BLaER1 (cell line): ENCODE data around the gene GRIK3.
A peak's percentile ranks its signal among the peaks of the same experiment; 100 is the strongest.

Source experiments
- H3K27ac ChIP-seq: shearing (Covaris generic); formaldehyde crosslinking; 2 replicates; pipeline ENCODE4 v1.8.1; 2022
- H3K27me3 ChIP-seq: shearing (Covaris generic); formaldehyde crosslinking; 2 replicates; pipeline ENCODE4 v1.8.1; 2022
- H3K36me3 ChIP-seq: shearing (Covaris generic); formaldehyde crosslinking; 2 replicates; pipeline ENCODE4 v1.8.1; 2022
- H3K4me1 ChIP-seq: shearing (Covaris generic); formaldehyde crosslinking; 2 replicates; pipeline ENCODE4 v1.8.1; 2022
- H3K4me2 ChIP-seq: shearing (Covaris generic); formaldehyde crosslinking; 2 replicates; pipeline ENCODE4 v1.8.1; 2022
- H3K4me3 ChIP-seq: shearing (Covaris generic); formaldehyde crosslinking; 2 replicates; pipeline ENCODE4 v1.8.1; 2022
- H3K9ac ChIP-seq: shearing (Covaris generic); formaldehyde crosslinking; 2 replicates; pipeline ENCODE4 v1.8.1; 2022
- H3K9me3 ChIP-seq: shearing (Covaris generic); formaldehyde crosslinking; 2 replicates; pipeline ENCODE4 v1.8.1; 2022
- H4K20me1 ChIP-seq: shearing (Covaris generic); formaldehyde crosslinking; 2 replicates; pipeline ENCODE4 v1.8.1; 2022
- Cebpa-rat ChIP-seq: shearing (Covaris generic); IDR thresholded peaks from 2 replicates; pipeline ENCODE4 v1.8.1; 2022

The GRIK3 gene

DNA sequence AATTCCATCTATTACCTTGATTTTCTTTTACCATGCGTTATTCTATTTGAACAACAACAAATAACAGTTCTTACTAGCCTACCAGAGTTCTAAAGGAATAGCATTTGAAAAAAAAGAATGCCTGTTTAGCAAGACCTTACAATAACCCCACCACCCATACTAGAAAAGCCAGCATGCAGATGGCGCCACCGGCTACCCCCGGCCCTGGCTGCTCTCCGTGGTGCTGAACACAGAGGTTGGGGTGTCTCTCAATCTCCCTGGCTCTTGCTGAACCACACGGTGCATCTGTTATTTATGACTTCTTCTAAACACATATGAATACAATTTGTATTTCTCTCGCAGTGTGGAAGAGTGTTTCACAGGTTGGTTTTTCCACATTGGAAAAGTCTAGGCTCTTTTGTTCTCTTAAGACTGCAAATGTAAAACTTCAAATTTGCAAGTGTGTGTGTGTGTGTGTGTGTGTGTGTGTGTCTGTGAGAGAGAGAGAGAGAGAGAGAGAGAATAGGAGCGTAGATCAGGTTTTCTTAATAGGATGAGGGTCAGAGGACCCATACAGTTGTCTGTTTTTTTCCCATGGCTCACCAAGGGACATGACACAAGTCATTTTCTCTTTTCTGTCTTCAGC lies 13.6 kb downstream of the GRIK3 start:
- TF ChIP-seq Cebpa-rat, result no peak
- no peaks in the 10 kb centered on the region for H3K9me3 ChIP-seq
- no peak overlapping the region for H3K4me2 ChIP-seq
- H3K4me1 ChIP-seq, result no peaks in the 10 kb centered on the region
- H3K9ac ChIP-seq, result no peak overlapping the region
- H3K27ac ChIP-seq, result no peak overlapping the region
- no peaks in the 10 kb centered on the region for H3K27me3 ChIP-seq
- H4K20me1 ChIP-seq, result 0 out of 2 replicates have a peak, but pooled peaks cover 2% of the 10 kb centered on the region
- no peak overlapping the region for H3K4me3 ChIP-seq
- H3K36me3 ChIP-seq, result no peaks in the 10 kb centered on the region

GRCh38 chr1:37018510-37018909 lies 15.8 kb downstream of the GRIK3 start:
- H3K4me1 ChIP-seq, result 0 out of 2 replicates have a peak, but pooled peaks cover 4% of the 10 kb centered on the region
- H3K4me2 ChIP-seq, result no peak overlapping the region
- TF ChIP-seq Cebpa-rat, result no peak
- no peaks in the 10 kb centered on the region for H3K36me3 ChIP-seq
- H3K9me3 ChIP-seq, result no peaks in the 10 kb centered on the region
- H3K4me3 ChIP-seq, result no peak overlapping the region
- H3K9ac ChIP-seq, result no peak overlapping the region
- H3K27me3 ChIP-seq, result no peaks in the 10 kb centered on the region
- no peak overlapping the region for H3K27ac ChIP-seq
- no peaks in the 10 kb centered on the region; the same call in 1 of the 2 replicates for H4K20me1 ChIP-seq

DNA sequence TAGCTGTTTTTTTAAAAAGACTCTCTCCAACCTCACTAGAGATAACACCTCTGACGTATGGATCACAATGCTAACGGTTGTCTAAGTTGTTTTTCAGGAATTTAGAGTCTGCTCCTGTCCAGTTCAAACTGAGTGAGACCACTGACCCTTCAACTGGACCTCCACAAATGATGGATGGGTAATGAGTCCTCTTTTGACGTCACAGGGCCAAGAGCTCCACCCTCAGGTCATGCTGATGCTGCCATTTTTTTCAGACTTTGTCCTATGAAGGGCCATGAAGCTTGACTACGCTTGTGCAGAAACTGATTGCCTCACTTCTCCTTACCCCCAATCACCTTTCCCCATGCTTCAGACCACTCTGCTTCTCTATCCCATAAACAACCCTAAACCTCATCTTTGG lies 16.6 kb downstream of the GRIK3 start:
- no peak overlapping the region for H3K27ac ChIP-seq
- H4K20me1 ChIP-seq, result no peaks in the 10 kb centered on the region; the same call in 1 of the 2 replicates
- H3K27me3 ChIP-seq, result no peaks in the 10 kb centered on the region
- no peak for TF ChIP-seq Cebpa-rat
- H3K9ac ChIP-seq, result no peak overlapping the region
- H3K4me2 ChIP-seq, result no peak overlapping the region
- 0 out of 2 replicates have a peak, but pooled peaks cover 4% of the 10 kb centered on the region for H3K4me1 ChIP-seq
- H3K4me3 ChIP-seq, result no peak overlapping the region
- no peaks in the 10 kb centered on the region for H3K9me3 ChIP-seq
- no peaks in the 10 kb centered on the region for H3K36me3 ChIP-seq

- no peaks in the 10 kb centered on the region; the same call in 1 of the 2 replicates for H4K20me1 ChIP-seq
- H3K4me2 ChIP-seq, result no peak overlapping the region
- no peaks in the 10 kb centered on the region for H3K9me3 ChIP-seq
- 0 out of 2 replicates have a peak, but pooled peaks cover 4% of the 10 kb centered on the region for H3K4me1 ChIP-seq
- no peak overlapping the region for H3K27ac ChIP-seq
- no peaks in the 10 kb centered on the region for H3K27me3 ChIP-seq
- H3K9ac ChIP-seq, result no peak overlapping the region
- H3K4me3 ChIP-seq, result no peak overlapping the region
- no peak for TF ChIP-seq Cebpa-rat
- no peaks in the 10 kb centered on the region for H3K36me3 ChIP-seq
Measured at GRCh38 chr1:37016121-37016520, 18.2 kb downstream of the GRIK3 start.

GRCh38 chr1:37015713-37016112 lies 18.6 kb downstream of the GRIK3 start:
- Histone ChIP-seq H3K9me3 (no peaks in the 10 kb centered on the region), H3K4me2 (no peak overlapping the region), H3K36me3 (no peaks in the 10 kb centered on the region), H3K4me3 (no peak overlapping the region), H3K9ac (no peak overlapping the region), H3K4me1 (0 out of 2 replicates have a peak, but pooled peaks cover 4% of the 10 kb centered on the region), H3K27ac (no peak overlapping the region), H3K27me3 (no peaks in the 10 kb centered on the region), H4K20me1 (no peaks in the 10 kb centered on the region; the same call in 1 of the 2 replicates)
- TF ChIP-seq Cebpa-rat, result no peak

DNA sequence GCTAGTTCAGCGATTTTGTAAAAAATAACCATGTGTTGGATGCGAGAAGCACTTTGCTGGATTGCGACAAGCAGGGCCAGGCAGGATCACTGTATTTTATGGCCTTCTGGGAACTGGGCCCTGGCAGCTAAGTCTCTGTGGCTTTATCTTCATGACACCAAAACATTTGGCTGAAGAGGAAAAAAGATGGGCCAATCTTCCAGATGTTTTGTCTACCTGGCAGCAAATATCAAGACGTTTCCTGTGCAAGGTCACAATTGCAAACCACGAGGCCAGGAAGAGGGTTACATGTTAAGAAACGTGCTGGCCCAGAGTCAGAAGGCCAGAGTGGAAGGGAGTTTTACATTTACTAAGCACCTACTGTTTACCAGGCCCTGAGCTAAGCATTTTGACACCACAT lies 22.1 kb downstream of the GRIK3 start:
- Histone ChIP-seq H3K36me3 (no peaks in the 10 kb centered on the region), H3K9me3 (no peaks in the 10 kb centered on the region), H3K27me3 (no peaks in the 10 kb centered on the region), H3K27ac (no peak overlapping the region), H3K4me2 (no peak overlapping the region), H3K4me3 (no peak overlapping the region), H4K20me1 (no peaks in the 10 kb centered on the region; the same call in 1 of the 2 replicates), H3K9ac (no peak overlapping the region), H3K4me1 (0 out of 2 replicates have a peak, but pooled peaks cover 4% of the 10 kb centered on the region)
- no peak for TF ChIP-seq Cebpa-rat

- no peak overlapping the region for H3K4me2 ChIP-seq
- peaks cover 22% of the 10 kb centered on the region for H3K4me1 ChIP-seq
- TF ChIP-seq Cebpa-rat, result no peak
- no peaks in the 10 kb centered on the region for H3K36me3 ChIP-seq
- no peak overlapping the region for H3K9ac ChIP-seq
- no peak overlapping the region for H3K27ac ChIP-seq
- no peak overlapping the region for H3K4me3 ChIP-seq
- no peaks in the 10 kb centered on the region for H3K27me3 ChIP-seq
- no peaks in the 10 kb centered on the region; the same call in 1 of the 2 replicates for H4K20me1 ChIP-seq
- H3K9me3 ChIP-seq, result no peaks in the 10 kb centered on the region
Measured at GRCh38 chr1:37010011-37010410, 24.3 kb downstream of the GRIK3 start.

GRCh38 chr1:37009521-37009920 lies 24.8 kb downstream of the GRIK3 start:
- Histone ChIP-seq H3K4me3 (no peak overlapping the region), H3K9me3 (no peaks in the 10 kb centered on the region), H3K9ac (no peak overlapping the region), H3K4me2 (no peak overlapping the region), H4K20me1 (no peaks in the 10 kb centered on the region; the same call in 1 of the 2 replicates), H3K27ac (no peak overlapping the region), H3K27me3 (no peaks in the 10 kb centered on the region), H3K36me3 (no peaks in the 10 kb centered on the region), H3K4me1 (peaks cover 25% of the 10 kb centered on the region)
- no peak for TF ChIP-seq Cebpa-rat

GRCh38 chr1:37006132-37006868 lies 28.0 kb downstream of the GRIK3 start:
- no peak overlapping the region for H3K4me3 ChIP-seq
- no peak overlapping the region for H3K9ac ChIP-seq
- no peaks in the 10 kb centered on the region for H3K9me3 ChIP-seq
- TF ChIP-seq Cebpa-rat, result no peak
- no peaks in the 10 kb centered on the region for H3K27me3 ChIP-seq
- no peaks in the 10 kb centered on the region for H3K36me3 ChIP-seq
- H4K20me1 ChIP-seq, result no peaks in the 10 kb centered on the region
- peaks cover 39% of the 10 kb centered on the region for H3K4me1 ChIP-seq
- no peak overlapping the region for H3K27ac ChIP-seq
- H3K4me2 ChIP-seq, result peak overlapping the region; percentile 61

GRCh38 chr1:37002898-37003297 lies 31.4 kb downstream of the GRIK3 start:
- H3K36me3 ChIP-seq, result no peaks in the 10 kb centered on the region
- H3K4me1 ChIP-seq, result peaks cover 39% of the 10 kb centered on the region
- H3K27ac ChIP-seq, result no peak overlapping the region
- H3K27me3 ChIP-seq, result no peaks in the 10 kb centered on the region
- H3K4me3 ChIP-seq, result no peak overlapping the region
- no peak for TF ChIP-seq Cebpa-rat
- no peak overlapping the region for H3K9ac ChIP-seq
- H4K20me1 ChIP-seq, result no peaks in the 10 kb centered on the region
- H3K9me3 ChIP-seq, result no peaks in the 10 kb centered on the region
- H3K4me2 ChIP-seq, result no peak overlapping the region
